HG02678 (cell line): ENCODE measurements around the gene ANGPTL2.

Source experiments
- ATAC-seq: cut with Tn5 transposase; IDR thresholded peaks from one replicate; pipeline ENCODE4 v1.9.1; 2021; ENCODE audit warnings: mild to moderate bottlenecking, moderate library complexity; ENCODE audit not compliant: unreplicated experiment

ANGPTL2 gene

DNA sequence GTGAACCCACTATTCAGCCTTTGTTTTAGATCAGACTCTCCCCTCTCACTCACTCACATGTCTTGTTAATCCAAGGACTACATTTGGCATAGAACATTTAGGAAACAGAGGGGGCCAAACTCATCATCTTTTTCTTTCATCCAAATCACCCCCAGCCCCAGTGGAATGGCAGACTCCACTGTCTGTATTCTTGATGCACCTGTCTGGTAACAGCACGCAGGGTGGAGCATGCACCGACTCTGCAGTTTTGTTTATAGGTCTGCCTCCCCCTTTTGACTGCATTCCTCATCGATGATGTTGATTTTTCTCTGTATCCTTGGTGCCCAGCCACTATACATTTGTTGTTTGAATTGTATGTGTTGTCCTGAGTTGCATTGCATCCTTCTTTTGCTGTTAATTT, 66.0 kb downstream of the ANGPTL2 start:
- no peak for ATAC-seq

DNA sequence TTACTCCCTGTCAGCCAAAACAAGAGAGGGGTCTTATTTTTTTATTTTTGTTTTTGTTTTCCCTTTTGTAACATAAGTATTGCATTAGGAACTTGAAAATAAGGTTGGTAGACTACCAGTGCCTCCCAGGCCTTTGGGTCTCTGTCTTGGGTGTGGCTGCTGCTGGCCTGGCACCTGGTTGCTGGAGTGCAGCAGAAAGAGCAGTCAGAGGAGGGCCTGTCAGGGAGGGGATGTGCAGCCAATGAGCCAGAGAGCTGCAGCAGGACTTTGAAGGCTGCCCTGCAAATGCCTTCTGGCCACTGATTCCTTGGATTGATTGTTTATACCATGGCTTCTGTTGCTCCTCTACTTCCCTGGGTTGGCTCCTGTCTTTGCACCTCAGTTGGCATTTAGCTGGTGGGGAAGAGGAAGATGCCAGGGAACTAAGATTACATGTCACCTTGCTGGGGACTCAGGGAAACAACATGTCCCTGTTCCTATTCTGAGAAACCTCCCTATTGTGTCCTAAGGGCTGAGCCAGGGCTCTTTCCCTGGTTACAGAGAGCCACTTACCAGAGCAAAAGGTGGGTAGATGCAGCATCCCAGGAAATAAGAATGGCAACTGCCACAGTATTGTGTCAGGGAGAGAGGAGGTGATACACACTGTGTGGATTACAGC, 66.6 kb downstream of the ANGPTL2 start:
- ATAC-seq, result no peak

DNA sequence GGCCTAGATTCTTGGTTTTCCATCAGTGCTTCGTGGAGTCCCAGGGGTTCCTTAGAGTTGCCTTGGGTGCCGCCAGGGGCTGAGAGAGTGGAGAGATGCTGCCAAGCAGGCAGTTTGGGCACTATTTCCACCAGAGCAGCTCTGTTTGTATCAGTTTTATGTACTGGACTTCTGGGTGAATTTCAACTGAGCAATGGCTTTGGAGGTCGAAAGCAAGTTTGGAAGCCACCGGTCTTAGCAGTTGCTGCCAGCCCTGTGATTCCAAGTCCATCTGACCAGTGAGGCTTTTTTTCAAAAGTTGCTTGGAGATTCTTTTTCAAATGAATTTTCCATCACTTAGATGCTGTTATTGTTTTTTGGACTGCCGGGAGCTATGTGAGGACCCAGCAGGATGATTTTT, 68.5 kb downstream of the ANGPTL2 start:
- no peak for ATAC-seq

DNA sequence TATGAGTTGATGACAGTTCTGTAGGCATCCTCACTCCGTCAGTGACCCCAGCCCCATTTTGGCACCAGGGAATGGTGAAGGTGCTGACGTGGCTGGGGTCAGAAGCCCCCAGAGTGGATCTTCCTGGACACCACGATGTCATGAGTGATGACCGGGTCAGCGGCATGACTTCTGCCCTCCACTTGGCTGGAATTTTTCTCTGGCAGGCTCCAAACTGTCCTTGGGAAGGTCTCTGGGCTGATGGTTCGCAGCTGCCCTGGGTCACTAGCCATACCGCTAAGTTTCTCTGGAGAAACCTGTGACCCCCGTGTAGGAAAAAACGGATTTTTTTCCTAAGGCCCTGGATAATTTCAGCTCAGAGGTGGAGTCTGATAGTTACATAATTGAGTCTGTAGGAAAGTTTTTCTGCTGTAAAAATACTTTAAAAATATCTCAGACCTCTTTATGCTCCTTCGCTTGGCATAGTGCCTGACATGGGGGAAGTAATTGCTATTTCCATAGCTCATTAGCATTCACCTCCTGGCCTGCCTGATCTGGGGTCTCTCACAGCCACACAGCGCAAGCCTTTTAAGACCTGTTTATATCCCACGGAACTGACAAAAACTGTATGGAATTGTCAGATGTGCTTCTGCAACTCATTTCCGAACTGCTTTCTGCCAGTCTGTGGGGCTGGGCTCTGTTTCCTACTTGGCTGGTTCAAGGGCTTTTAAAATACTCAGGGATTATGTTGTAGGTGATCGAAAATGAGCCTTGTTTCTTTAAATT, 69.2 kb downstream of the ANGPTL2 start:
- ATAC-seq, result no peak

DNA sequence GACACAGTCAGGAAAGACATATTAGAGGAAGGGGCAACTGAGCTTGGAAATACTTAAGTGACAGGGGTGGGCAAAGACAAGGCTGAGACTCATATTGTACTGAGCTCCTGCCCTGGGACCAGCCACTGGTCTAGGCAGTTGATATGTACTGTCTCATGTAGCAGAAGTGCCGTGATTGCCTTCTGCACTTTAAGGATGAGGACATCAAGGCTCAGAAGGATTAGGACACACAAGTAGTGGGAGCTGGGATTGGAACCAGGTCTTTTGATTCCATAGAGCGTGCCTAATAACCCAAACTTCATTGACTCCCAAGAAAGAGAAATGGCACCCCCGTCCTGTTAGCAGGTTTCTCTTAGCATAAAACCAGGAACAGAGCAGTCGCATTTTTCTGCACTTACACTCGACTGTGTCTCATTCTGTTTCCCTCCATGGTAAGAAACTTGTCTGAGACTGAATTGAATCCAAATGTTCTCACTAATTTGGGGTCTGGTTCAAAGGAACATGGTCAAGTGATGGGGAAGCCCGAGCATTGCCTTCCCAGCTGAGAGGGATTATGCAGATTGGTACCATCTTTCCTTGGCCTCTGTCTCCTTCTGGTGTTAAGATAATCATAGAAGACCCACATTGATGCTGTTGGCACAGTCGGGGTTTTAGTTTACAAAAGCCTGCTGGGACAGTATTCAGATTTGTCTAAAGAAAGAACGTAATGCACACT, 70.4 kb downstream of the ANGPTL2 start:
- no peak for ATAC-seq

DNA sequence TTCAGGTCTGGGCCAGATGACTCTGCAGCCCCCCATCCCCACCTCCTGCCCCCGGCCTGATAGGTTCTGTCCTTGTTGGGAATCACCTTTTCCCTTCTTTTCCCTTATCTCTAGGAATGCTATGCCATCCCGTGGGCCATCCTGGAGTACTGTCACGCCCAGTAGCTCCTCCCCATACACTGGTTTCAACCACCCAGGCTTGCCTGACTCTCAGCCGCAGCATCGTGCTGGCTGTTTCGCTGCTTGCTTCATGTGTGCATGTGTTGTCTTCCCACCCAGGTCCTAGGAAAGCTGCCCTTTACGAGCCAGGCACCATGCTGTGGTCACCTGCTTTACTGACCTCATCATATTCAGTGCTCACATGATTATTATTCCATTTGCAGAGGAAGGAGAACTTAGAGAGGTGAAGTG, 71.8 kb downstream of the ANGPTL2 start:
- ATAC-seq, result no peak

DNA sequence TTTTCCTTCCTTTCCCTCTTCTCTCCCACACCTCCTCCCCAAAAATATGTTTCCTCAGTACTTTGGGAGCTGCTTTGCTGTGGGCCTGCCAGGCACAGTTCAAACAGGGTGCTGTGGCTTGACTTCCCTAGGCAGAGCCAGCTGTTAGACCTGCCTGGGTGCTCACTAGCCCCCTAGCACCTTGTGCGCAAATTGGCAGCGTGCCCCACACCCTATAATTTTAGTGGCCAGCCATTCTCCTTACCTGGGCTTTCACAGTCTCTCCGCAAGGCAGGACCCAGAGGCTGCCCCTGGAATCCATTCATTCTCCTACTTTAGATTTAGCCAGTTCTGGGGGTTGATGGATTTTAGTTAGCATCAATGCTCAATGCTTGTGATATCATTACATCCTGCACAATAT, 72.3 kb downstream of the ANGPTL2 start:
- no peak for ATAC-seq

DNA sequence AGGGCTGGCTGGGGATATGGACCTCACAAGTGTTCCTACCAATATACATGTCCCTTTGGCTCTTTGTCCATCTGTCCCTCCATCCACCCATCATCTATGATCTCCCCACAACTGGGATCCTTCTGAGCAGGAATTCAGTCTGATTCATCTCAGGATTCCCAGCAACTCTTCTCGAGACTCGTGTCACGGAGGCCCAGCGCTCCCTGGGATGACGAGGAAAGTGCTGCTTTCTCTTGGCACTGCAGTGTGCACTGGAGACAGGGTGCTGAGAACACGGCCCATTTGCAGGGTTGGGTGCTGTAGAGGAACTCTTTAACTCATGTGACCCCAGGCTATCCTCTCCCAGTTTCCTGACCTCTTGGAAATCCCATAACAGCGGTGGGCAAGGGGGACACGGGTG, 72.9 kb downstream of the ANGPTL2 start:
- no peak for ATAC-seq

DNA sequence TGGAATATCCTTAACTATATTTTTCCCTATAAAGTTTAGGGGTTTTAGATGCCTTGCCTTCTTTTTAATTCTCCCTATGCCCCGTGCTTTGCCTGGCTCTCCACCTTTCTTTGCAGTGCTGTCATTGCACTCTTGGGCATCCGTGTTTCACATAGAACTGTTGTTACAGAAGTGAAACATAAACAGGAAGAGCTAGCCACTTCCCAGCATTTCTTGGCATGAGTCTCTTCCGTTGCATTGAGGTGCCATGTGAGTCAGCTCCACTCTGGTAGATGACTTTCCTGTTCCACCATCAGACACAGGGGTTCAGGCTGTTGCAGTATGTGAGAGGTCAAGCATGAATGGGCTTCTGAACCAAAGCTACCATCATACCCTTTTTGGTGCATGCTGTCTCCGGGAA, 73.4 kb downstream of the ANGPTL2 start:
- ATAC-seq, result no peak

DNA sequence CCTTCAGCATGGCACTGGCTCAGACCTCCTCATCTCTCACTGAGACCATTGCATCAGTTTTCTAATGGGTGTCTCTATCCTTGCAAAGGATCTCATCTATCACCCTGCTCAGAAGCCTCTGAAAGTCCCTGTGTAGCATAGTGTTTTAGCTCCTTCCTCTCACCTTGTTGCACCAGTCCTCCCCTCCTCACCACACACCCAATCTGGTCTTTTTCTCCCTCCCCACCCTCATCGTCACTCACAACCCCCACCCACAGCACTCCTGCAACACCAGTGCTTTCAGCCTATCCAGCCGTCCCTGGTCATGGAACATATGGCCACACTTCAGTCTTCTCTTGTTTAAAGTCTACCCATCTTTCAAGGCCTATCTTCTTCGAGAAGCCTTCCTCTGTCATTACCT, 74.5 kb downstream of the ANGPTL2 start:
- ATAC-seq, result no peak

DNA sequence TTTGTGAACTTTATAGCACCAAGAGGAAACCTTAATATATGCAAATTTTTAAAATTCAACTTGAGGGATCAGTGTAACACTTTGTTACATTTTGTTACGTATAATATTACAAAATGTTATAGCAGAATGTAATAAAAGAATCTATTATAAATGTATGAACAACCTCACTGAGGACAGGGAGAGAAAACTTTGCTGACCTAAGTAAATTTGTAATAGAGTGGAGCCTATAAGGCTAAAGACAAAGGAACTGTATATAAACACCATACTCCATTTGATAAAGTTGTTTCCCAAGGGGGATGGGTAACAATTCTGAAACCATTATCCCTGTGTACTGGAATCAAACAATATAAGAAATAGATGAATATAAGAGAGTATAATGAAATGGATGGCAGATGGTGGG, 77.3 kb downstream of the ANGPTL2 start:
- no peak for ATAC-seq

DNA sequence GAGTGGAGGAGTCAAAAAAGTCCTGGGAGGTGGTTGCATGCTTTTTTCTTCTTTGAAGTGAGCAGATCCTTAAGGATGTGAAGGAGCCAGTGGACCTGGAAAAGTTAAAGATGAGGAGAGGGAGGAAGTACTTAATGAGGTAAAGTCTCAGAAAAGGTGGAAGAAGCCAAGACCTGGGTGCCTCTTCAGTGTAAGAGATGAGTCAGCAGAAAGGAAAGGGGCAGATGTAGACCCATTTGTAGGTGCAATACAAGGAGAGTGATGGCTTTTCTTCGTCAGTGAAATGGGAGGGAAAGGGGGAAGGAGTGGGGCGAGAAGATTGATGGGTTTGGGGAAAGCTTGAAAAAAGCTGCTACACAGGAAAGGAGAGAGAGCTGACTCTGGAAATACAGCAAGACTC, 82.9 kb downstream of the ANGPTL2 start:
- no peak for ATAC-seq

DNA sequence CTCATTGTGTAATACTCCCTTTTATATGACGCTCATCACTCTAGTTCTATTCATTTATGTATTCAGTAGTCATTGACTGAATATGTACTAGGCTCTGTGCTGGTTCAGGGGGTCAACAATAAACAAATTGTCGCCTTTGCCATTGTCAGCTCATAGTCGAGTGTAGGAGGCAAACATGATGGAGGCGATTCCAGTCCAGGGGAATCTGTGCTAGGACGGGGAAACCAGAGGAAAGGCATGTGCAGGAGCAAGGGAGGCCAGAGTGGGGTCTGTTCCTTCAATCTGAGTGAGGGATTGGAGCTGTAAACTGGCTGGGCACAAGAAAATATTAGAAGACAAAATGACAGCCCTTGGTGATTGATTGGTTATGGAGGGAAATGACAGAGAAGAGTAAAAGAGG, 83.9 kb downstream of the ANGPTL2 start:
- ATAC-seq, result no peak
